ENCODE data around the gene SCARB1. TPM values are rescaled to one million over a fixed set of nuclear protein-coding genes. Genes with fewer than 3 reads are reported as not detected.

Gene SCARB1
- total RNA-seq, 1 donor: 28.0 TPM

DNA sequence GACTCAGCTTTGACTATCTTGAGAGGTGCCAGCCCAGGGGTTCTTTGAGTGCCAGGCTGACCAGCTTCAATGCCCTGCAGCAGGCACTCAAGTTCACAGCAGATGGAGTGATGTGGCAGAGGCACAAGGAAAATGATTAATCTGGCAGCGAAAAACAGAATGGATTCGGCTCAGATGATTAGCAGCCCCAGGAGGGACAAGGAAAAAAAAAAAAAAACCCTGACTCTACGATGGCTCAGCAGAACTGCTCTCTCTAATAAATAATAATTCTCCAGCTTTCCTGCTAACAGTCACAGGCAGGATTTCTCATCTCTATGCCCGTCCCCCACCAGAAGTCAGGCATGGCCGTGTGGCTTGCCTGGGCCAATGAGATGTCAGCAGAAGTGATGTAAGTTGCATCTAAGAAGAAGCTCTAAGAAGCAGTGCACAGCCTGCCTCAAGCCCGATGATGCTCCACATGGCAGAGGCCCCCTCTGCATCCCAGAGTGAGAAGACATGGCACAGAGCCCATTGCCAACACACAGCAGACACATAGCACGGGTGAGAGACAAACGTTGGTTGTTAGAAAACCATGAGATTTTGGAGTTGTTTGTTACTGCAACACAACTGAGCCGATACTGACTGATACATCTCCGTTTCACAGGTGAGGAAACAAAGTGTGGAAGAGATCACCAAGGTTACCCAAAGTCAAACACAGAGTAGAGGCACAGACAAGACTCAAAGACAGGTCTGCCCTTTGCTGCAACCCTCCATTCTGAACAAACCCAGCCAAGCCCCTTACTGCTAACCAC is 111.0 kb downstream of the SCARB1 start:
- DNase-seq (ENCODE audit: low read depth in 2 of 3, low spot score in 2 of 3): no peak

DNA sequence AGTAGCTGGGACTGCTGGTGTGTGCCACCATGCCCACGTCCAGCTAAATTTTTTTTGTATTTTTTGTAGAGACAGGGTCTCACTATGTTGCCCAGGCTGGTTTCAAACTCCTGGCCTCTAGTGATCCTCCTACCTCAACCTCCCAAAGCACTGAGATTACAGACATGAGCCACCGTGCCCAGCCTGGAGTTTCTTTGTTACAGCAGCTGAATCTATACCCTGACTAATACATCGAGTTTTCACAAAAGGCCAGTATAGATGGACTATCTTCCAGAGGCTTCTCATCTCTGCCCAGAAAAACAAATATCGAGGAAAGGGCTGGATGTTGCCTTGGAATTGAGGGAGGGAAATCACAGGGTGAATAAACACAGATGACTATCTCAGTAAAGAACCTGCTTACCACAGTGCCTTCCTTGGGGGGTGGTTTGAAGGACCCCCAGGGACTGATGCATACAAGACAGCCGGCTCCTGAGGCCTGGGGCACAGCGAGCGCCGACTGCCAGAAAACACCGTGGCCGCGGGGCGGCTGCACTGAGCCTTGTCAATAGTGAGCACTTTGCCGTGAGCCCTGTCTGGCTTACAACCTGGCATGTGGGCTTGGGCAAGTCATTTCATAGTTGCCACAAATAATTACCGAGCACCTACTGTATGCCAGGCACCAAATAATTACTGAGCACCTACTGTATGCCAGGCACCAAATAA is 111.9 kb downstream of the SCARB1 start:
- no peak for DNase-seq (ENCODE audit: low read depth in 2 of 3, low spot score in 2 of 3)

DNA sequence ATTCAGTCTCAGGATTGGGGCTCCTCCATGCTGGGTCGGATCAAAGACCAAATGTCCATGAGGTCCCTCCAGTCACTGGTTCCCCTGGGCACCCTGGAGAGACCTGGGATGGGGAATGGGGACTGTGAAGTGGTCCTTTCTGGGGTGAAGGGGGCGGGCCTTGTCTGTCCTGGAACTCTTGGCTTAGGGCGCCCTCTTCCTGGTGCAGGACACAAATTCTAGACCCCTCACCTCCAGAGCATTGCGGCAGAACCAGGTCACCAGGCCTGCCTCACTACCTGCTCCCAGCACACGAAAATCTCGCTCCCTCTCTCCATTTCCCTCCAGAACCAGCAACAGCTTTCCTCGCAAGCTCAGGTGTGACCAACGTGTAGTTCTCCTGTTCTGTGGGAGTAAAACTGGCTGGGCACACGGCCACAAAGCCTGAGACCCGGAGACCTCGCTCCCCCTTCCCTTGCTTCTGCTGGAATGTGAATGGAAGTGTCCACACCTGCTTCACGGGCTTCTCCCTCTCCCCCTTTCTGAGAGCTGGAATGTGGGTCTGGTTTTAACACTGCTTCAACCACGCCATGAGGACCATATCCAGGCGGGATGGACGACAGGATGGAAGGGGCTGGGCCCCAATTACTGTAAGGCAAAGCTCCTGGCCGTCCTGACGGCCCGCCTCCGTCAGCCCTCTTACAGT is 112.7 kb downstream of the SCARB1 start:
- DNase-seq (ENCODE audit: low read depth in 2 of 3, low spot score in 2 of 3): peak in 1 of 3 donors; percentile 46

DNA sequence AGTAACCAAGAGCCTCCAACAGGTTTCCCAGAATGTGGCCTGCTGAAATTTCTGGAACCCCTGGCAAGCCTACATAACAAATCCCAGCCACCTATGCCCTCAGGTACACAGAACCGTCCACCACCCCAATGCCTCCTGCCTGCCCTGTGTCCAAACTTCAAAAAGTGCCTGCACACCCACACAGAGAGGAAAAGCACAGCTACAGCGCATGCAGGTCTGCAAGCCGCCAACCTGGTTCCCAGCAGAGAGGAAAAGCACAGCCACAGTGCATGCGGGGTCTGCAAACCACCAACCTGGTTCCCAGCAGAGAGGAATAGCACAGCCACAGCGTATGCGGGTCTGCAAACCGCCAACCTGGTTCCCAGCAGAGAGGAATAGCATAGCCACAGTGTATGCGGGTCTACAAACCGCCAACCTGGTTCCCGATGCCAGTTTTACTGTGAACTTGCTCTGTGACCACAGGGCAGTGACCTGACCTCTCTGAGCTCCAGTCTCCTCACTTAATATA is 113.5 kb downstream of the SCARB1 start:
- peak in 1 of 3 donors; percentile 37 for DNase-seq (ENCODE audit: low read depth in 2 of 3, low spot score in 2 of 3)

DNA sequence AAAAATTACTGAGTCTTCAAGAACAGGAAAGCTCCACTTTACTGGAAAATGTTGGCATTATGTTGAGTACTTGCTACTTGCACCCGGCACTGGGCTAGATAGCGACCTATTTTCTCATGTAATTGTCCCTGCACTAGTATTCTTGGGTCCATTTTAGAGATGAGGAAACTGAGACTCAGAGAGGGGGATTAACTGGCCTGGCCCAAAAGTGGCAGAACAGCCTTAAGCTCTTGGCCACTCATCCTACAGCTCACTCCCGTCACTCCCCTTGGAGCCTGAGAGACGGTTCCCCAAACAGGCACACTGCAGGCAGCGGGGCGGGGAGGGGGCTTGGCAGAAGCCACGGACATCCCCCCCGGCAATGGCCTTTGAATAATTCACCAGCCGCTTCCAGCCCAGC is 113.9 kb downstream of the SCARB1 start:
- DNase-seq (ENCODE audit: low read depth in 2 of 3, low spot score in 2 of 3): no peak

DNA sequence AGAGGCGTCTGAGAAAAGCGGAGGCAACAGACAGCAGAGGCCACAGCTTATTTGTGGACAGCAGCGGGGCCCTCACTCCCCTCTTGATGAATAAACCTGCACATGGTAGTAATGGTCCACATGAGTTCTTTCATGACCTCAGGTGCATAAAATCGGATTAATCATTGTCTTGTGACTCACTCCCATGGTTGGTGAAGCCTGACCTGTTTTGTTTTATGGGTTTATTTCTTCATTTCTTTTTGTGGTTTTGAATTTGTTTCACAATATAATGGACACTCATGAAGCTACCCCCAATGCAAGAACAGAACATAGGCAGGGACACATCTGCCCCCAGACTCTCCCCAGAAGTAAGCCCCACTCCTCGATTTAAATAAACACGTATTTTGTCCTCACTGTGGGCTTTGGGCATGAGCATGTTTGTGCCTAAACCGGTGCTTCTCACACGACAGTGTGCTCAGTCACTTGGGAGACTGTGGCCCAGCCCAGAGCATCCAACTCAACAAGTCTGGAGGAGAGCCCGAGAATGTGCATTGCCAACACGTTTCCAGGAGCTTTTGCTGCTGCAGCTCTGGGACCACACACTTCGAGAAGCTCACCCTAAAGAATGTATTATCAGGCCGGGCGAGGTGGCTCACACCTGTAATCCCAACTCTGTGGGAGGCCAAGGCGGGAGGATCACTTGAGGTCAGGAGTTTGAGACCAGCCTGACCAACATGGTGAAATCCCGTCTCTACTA is 116.1 kb downstream of the SCARB1 start:
- DNase-seq (ENCODE audit: low read depth in 2 of 3, low spot score in 2 of 3): no peak

DNA sequence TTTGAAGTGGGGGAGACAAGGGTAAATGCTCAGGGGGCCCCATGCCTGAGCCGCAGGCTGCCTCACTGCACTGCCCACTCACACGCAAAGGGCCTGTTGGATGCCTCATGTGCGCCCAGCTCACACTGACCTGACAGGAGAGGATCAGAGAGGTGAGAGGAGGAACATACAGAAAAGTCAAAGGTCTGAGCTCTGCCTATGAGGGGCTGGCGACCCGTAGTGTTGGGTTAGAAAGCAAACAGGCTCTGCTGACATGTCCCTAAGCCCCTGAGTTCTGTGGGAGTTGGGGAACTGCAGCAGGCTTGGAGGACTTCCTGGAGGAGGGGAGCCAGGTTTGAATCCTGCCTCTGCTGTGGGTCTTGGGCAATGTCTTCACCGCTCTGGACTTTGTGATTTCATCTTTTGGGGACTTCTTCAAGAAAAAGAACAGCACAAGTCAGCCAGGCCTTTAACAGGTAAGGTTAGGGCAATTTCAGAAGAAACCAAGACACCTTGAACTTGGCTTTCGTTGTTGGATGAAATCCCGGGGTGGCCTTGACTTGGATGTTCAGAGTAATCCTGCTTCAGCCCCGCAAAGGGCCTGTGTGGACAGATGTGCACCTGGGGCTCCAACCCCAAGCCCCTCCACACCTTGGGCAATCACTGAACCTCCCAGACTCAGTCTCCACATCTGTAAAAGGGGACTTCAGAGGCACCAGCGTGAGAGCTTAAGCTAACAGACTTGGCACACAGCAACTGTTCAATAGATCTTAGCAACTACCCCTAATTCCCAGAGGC is 116.8 kb downstream of the SCARB1 start:
- DNase-seq (ENCODE audit: low read depth in 2 of 3, low spot score in 2 of 3): no peak

DNA sequence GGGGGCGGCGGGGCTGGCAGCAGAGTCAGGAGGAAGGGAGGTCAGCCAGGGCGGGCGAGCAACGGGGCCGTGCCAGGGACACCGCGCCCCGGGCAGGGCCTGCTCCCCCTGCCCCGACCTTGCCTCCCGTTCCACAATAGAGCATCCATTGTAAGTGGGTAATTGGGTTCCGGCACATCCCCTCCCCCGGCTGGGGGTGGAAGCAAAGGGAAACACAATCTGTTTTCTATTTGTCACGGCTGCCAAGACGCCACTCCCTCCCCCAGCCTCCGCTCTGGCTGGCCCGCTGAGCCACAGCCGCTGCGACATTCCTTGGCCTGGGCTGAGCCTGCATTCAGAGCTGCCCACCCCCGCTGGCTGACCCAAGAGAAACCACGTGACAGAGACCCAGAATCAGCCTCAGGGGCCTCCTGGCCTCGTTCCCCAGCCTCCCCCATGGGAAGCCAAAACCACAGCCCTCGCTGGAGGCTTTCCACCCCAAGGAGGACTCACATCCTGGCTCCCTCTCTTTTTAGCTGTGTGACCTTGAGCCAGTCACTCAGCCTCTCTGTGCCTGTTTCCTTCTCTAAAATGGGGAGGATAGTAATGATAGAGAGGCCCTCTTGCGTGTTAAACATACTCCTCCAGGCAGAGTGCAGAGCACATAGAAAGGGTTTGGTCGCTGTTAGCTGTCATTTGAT is 117.6 kb downstream of the SCARB1 start:
- DNase-seq (ENCODE audit: low read depth in 2 of 3, low spot score in 2 of 3): peak in 2 of 3 donors; percentile 70 to 79

GRCh38 chr12:124745465-124745890 is 118.2 kb downstream of the SCARB1 start:
- no peak for DNase-seq (ENCODE audit: low read depth in 2 of 3, low spot score in 2 of 3)

- no peak for DNase-seq (ENCODE audit: low read depth in 2 of 3, low spot score in 2 of 3)
These were observed 118.8 kb downstream of the SCARB1 start for GRCh38 chr12:124744659-124745464.

DNA sequence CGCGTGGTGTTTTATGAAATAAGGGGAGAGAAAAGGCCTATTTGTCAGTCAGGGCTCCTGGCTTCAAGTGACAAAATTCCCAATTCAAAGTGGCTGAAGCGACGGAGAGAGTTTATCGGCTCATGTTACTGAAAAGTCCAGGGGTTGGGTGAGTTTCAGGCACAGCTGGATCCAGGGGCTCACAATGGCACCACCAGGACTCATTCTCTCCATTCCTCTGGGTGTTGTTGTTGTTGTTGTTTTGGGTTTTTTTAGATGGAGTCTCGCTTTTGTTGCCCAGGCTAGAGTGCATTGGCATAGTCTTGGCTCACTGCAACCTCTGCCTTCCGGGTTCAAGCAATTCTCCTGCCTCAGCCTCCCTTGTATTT is 119.4 kb downstream of the SCARB1 start:
- DNase-seq (ENCODE audit: low read depth in 2 of 3, low spot score in 2 of 3): no peak

- DNase-seq (ENCODE audit: low read depth in 2 of 3, low spot score in 2 of 3): no peak
These were observed 120.0 kb downstream of the SCARB1 start for GRCh38 chr12:124743479-124744272.

DNA sequence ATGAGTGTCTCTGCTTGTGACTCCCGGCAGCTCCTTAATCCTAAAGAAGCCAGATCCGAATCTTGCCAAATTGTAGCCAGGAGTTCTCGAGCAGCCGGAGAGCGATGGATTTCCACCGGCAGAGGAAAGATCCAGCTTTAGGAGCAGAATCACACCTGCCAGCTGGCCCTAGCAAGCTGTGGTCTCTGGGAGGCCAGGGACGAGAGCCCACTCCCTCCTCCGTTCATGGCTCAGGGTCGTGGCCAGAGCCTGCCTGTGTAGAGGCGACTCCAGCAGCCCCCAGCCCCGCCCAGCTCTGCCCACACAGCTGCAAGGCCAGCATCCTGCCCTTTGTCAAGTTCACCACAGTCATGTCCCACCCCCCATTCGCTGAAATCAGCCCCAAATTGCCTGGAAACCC is 121.0 kb downstream of the SCARB1 start:
- no peak for DNase-seq (ENCODE audit: low read depth in 2 of 3, low spot score in 2 of 3)

- no peak for DNase-seq (ENCODE audit: low read depth in 2 of 3, low spot score in 2 of 3)
These were observed 121.6 kb downstream of the SCARB1 start for GRCh38 chr12:124742111-124742510.

- no peak for DNase-seq (ENCODE audit: low read depth in 2 of 3, low spot score in 2 of 3)
These were observed 122.5 kb downstream of the SCARB1 start for GRCh38 chr12:124741211-124741610.

DNA sequence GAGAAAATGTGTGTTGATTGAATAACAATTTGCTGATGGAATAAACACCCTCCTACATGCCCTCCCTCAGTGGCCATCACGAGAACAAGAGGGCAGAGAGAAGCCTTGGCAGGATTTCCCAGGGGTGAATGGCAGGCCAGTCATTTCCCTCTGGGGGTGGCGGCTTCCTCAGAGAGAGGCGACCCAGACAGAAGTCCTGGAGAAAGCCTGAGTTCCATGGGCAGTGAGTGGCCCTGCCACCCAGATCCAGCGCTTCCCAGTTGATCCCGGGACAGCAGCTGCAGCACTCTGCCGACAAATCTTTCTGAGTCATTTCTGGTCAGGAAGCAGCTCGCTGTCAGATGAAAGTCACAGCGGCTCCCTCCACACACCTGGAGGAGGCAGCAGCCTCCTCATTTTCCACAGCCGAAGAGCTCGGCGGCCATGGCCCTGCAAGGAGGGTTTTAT is 123.0 kb downstream of the SCARB1 start:
- DNase-seq (ENCODE audit: low read depth in 2 of 3, low spot score in 2 of 3): peak in 1 of 3 donors; percentile 42

GRCh38 chr12:124739953-124740561 is 123.6 kb downstream of the SCARB1 start:
- no peak for DNase-seq (ENCODE audit: low read depth in 2 of 3, low spot score in 2 of 3)
